ENCODE measurements around the gene SNX8. TPM values are rescaled to one million over a fixed set of nuclear protein-coding genes. Genes with fewer than 3 reads are reported as not detected.

The SNX8 gene
- polyA plus RNA-seq, 1 donor from 2014 or later, result 5.7 TPM

DNA sequence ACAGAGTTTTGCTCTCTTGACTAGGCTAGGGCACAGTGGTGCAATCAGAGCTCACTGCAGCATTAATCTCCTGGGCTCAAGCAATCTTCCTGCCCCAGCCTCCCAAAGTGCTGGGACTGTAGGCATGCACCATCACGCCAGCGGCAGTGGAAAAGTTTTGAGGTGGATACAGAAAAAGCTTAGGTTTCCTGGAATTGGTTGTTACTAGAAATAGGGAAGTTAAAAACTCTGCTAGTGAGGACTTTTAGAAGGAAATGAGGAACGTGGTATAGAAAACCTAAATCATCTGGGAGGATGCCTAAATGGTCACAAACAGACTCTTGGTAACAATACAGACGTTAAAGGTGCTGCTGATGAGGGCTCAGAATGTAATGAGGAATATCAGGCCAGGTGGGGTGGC is 10.9 kb upstream of the SNX8 start:
- no peak overlapping the region for H3K27ac ChIP-seq (ENCODE audit: low read length)
- H3K9me2 ChIP-seq (ENCODE audit: insufficient read depth, low read length), result no peaks in the 10 kb centered on the region
- H3K9ac ChIP-seq (ENCODE audit: low read length), result no peak overlapping the region
- H3K4me3 ChIP-seq (ENCODE audit: low read length), result no peak overlapping the region
- no peaks in the 10 kb centered on the region for H3F3A ChIP-seq (ENCODE audit: insufficient read depth, low read length, poor library complexity, severe bottlenecking)
- no peaks in the 10 kb centered on the region for H3K27me3 ChIP-seq (ENCODE audit: insufficient read depth, low read depth, low read length)
- H2AFZ ChIP-seq (ENCODE audit: low read depth, low read length), result no peak overlapping the region
- no peaks in the 10 kb centered on the region for H4K20me1 ChIP-seq (ENCODE audit: insufficient read depth)
- TF ChIP-seq, protein P1, sequence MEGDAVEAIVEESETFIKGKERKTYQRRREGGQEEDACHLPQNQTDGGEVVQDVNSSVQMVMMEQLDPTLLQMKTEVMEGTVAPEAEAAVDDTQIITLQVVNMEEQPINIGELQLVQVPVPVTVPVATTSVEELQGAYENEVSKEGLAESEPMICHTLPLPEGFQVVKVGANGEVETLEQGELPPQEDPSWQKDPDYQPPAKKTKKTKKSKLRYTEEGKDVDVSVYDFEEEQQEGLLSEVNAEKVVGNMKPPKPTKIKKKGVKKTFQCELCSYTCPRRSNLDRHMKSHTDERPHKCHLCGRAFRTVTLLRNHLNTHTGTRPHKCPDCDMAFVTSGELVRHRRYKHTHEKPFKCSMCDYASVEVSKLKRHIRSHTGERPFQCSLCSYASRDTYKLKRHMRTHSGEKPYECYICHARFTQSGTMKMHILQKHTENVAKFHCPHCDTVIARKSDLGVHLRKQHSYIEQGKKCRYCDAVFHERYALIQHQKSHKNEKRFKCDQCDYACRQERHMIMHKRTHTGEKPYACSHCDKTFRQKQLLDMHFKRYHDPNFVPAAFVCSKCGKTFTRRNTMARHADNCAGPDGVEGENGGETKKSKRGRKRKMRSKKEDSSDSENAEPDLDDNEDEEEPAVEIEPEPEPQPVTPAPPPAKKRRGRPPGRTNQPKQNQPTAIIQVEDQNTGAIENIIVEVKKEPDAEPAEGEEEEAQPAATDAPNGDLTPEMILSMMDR (IDR thresholded peaks at IDR 0.05; ENCODE audit: poor library complexity, severe bottlenecking), result no peak
- TF ChIP-seq MXI1 (conservative IDR thresholded peaks at IDR 0.05; ENCODE audit: poor library complexity, severe bottlenecking), result no peak
- no peak for TF ChIP-seq SMC3 (conservative IDR thresholded peaks at IDR 0.05; ENCODE audit: poor library complexity)
- no peak overlapping the region for H3K4me2 ChIP-seq (ENCODE audit: low read length)
- no peaks in the 10 kb centered on the region for H3K36me3 ChIP-seq (ENCODE audit: insufficient read depth, low read length)
- H3K9me3 ChIP-seq (ENCODE audit: low read length), result no peaks in the 10 kb centered on the region
- H3K79me2 ChIP-seq (replicated peaks; ENCODE audit: insufficient read depth, low read length), result no peaks in the 10 kb centered on the region

DNA sequence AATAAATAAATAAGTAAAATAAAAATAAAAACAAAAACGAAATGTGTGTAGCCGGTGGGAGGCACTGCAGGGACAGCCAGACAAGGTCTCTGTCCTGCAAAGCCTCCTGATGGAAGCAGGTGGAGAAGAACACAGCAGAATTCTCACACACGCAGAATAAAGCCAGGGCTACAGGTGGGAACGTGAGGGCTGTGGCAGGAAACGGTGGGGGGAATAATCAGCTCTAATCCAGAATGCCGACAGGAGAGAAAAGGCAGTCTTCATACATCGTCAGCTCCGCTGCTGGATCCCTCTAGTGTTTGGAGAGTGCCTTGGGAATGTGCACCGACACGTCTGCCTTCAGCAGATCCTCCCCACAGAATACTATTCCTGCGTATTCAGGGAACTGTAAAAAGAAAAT is 6.8 kb upstream of the SNX8 start:
- Histone ChIP-seq H3K27me3 (ENCODE audit: insufficient read depth, low read depth, low read length) (no peaks in the 10 kb centered on the region), H2AFZ (ENCODE audit: low read depth, low read length) (no peak overlapping the region), H3K9me3 (ENCODE audit: low read length) (no peaks in the 10 kb centered on the region), H3K9ac (ENCODE audit: low read length) (no peak overlapping the region), H3K4me3 (ENCODE audit: low read length) (no peak overlapping the region), H3K4me2 (ENCODE audit: low read length) (no peak overlapping the region), H3K27ac (ENCODE audit: low read length) (no peak overlapping the region), H4K20me1 (ENCODE audit: insufficient read depth) (no peaks in the 10 kb centered on the region), H3F3A (ENCODE audit: insufficient read depth, low read length, poor library complexity, severe bottlenecking) (no peaks in the 10 kb centered on the region), H3K79me2 (replicated peaks; ENCODE audit: insufficient read depth, low read length) (no peaks in the 10 kb centered on the region), H3K36me3 (ENCODE audit: insufficient read depth, low read length) (no peaks in the 10 kb centered on the region), H3K9me2 (ENCODE audit: insufficient read depth, low read length) (no peaks in the 10 kb centered on the region)
- TF ChIP-seq SMC3 (conservative IDR thresholded peaks at IDR 0.05; ENCODE audit: poor library complexity) (peak; percentile 27), TAF1 (IDR thresholded peaks at IDR 0.05; ENCODE audit: low read depth) (no peak), POLR2AphosphoS5 (IDR thresholded peaks at IDR 0.05) (no peak), EZH2 (IDR thresholded peaks at IDR 0.05; ENCODE audit: borderline replicate concordance, insufficient read depth, low read length, poor library complexity, severe bottlenecking) (no peak), MXI1 (conservative IDR thresholded peaks at IDR 0.05; ENCODE audit: poor library complexity, severe bottlenecking) (no peak), EP300 (conservative IDR thresholded peaks at IDR 0.05; ENCODE audit: poor library complexity, severe bottlenecking) (no peak), RAD21 (conservative IDR thresholded peaks at IDR 0.05) (peak; percentile 33)
- TF ChIP-seq, protein P2, sequence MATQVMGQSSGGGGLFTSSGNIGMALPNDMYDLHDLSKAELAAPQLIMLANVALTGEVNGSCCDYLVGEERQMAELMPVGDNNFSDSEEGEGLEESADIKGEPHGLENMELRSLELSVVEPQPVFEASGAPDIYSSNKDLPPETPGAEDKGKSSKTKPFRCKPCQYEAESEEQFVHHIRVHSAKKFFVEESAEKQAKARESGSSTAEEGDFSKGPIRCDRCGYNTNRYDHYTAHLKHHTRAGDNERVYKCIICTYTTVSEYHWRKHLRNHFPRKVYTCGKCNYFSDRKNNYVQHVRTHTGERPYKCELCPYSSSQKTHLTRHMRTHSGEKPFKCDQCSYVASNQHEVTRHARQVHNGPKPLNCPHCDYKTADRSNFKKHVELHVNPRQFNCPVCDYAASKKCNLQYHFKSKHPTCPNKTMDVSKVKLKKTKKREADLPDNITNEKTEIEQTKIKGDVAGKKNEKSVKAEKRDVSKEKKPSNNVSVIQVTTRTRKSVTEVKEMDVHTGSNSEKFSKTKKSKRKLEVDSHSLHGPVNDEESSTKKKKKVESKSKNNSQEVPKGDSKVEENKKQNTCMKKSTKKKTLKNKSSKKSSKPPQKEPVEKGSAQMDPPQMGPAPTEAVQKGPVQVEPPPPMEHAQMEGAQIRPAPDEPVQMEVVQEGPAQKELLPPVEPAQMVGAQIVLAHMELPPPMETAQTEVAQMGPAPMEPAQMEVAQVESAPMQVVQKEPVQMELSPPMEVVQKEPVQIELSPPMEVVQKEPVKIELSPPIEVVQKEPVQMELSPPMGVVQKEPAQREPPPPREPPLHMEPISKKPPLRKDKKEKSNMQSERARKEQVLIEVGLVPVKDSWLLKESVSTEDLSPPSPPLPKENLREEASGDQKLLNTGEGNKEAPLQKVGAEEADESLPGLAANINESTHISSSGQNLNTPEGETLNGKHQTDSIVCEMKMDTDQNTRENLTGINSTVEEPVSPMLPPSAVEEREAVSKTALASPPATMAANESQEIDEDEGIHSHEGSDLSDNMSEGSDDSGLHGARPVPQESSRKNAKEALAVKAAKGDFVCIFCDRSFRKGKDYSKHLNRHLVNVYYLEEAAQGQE (IDR thresholded peaks at IDR 0.05; ENCODE audit: borderline replicate concordance), result no peak
- TF ChIP-seq, protein P1 (IDR thresholded peaks at IDR 0.05; ENCODE audit: poor library complexity, severe bottlenecking), result peak; percentile 45

All from neural cell (in vitro differentiated cells).